ENCODE results near the gene C1orf35. TPM values are rescaled to one million over a fixed set of nuclear protein-coding genes. Genes with fewer than 3 reads are reported as not detected.

The C1orf35 gene
- total and polyA plus RNA-seq, 9 of the 15 experiments (the other 6 are each of a cell fraction or from before 2014, with no cell fraction given), result 3.2 to 48.7 (median 12.5) TPM

DNA sequence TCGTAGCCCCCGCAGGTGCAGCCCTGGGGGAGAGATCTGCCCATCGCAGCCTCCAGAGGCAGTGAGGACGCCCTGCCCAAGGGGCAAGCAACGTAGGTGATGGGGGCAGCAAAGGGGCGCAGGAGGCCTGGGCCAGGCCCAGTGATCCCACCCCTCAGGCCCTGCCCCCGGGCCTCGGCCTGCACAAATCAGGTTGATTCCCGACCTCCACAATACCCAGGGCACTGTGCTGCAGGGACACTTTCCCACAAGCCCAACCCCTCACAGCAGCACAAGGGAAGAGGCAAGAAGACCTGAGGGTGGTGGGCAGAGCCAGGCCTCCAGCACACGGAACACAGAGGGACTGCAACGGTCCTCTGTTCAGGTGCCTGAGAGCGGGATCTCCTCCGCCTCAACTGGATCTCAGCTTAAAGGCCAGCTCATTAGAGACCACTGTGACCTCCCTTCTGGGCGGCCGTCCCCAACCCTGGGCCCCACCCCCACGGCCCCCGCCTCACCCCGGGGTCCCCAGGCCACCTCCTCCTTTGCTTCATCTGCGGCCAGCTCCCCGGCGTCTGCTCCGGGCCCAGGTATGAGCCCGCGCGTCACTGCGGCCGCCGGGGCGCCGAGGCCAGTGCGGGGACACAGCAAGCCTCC is 21.4 kb downstream of the C1orf35 start (continued):
- TF ChIP-seq, protein P1, sequence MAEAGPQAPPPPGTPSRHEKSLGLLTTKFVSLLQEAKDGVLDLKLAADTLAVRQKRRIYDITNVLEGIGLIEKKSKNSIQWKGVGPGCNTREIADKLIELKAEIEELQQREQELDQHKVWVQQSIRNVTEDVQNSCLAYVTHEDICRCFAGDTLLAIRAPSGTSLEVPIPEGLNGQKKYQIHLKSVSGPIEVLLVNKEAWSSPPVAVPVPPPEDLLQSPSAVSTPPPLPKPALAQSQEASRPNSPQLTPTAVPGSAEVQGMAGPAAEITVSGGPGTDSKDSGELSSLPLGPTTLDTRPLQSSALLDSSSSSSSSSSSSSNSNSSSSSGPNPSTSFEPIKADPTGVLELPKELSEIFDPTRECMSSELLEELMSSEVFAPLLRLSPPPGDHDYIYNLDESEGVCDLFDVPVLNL (CRISPR knock-in tag; IDR thresholded peaks at IDR 0.05; ENCODE audit: low read depth), result 0 out of 2 replicates have a peak, but pooled peaks have one; percentile 65
- TF ChIP-seq, protein P2, sequence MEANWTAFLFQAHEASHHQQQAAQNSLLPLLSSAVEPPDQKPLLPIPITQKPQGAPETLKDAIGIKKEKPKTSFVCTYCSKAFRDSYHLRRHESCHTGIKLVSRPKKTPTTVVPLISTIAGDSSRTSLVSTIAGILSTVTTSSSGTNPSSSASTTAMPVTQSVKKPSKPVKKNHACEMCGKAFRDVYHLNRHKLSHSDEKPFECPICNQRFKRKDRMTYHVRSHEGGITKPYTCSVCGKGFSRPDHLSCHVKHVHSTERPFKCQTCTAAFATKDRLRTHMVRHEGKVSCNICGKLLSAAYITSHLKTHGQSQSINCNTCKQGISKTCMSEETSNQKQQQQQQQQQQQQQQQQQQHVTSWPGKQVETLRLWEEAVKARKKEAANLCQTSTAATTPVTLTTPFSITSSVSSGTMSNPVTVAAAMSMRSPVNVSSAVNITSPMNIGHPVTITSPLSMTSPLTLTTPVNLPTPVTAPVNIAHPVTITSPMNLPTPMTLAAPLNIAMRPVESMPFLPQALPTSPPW (CRISPR knock-in tag; IDR thresholded peaks at IDR 0.05), result peak; percentile 11; the same call in 1 of the 2 replicates
- TF ChIP-seq, protein P3, sequence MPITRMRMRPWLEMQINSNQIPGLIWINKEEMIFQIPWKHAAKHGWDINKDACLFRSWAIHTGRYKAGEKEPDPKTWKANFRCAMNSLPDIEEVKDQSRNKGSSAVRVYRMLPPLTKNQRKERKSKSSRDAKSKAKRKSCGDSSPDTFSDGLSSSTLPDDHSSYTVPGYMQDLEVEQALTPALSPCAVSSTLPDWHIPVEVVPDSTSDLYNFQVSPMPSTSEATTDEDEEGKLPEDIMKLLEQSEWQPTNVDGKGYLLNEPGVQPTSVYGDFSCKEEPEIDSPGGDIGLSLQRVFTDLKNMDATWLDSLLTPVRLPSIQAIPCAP (CRISPR knock-in tag; IDR thresholded peaks at IDR 0.05; ENCODE audit: borderline replicate concordance), result no peak
- no peak for TF ChIP-seq ZNF584 (CRISPR knock-in tag; IDR thresholded peaks at IDR 0.05; ENCODE audit: low read depth)
- TF ChIP-seq ZNF668 (CRISPR knock-in tag; IDR thresholded peaks at IDR 0.05), result no peak
- TF ChIP-seq LEF1 (IDR thresholded peaks at IDR 0.05), result no peak
- TF ChIP-seq BHLHE40 (IDR thresholded peaks at IDR 0.05; ENCODE audit: low read length), result no peak
- no peak for TF ChIP-seq ZNF12 (CRISPR knock-in tag; IDR thresholded peaks at IDR 0.05)
- no peak for TF ChIP-seq GTF2A2 (tag; IDR thresholded peaks at IDR 0.05)
- TF ChIP-seq ILF3 (IDR thresholded peaks at IDR 0.05; ENCODE audit: borderline replicate concordance), result no peak
- TF ChIP-seq ZKSCAN8 (CRISPR knock-in tag; IDR thresholded peaks at IDR 0.05), result no peak
- TF ChIP-seq HNRNPK (IDR thresholded peaks at IDR 0.05; ENCODE audit: low read depth, low read length, poor library complexity, severe bottlenecking), result no peak
- TF ChIP-seq SIX5 (IDR thresholded peaks at IDR 0.05; ENCODE audit: borderline replicate concordance in 1 of 2, insufficient read depth in 1 of 2, low read depth in 1 of 2, low read length in 2 of 2), result no peak
- TF ChIP-seq, protein P4, sequence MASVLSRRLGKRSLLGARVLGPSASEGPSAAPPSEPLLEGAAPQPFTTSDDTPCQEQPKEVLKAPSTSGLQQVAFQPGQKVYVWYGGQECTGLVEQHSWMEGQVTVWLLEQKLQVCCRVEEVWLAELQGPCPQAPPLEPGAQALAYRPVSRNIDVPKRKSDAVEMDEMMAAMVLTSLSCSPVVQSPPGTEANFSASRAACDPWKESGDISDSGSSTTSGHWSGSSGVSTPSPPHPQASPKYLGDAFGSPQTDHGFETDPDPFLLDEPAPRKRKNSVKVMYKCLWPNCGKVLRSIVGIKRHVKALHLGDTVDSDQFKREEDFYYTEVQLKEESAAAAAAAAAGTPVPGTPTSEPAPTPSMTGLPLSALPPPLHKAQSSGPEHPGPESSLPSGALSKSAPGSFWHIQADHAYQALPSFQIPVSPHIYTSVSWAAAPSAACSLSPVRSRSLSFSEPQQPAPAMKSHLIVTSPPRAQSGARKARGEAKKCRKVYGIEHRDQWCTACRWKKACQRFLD (CRISPR knock-in tag; IDR thresholded peaks at IDR 0.05), result 0 out of 2 replicates have a peak, but pooled peaks have one; percentile 25
- no peak for TF ChIP-seq STAT5B (CRISPR knock-in tag; IDR thresholded peaks at IDR 0.05)
- no peak for TF ChIP-seq HMG20B (CRISPR knock-in tag; IDR thresholded peaks at IDR 0.05)
- no peak for TF ChIP-seq SAP30 (IDR thresholded peaks at IDR 0.05; ENCODE audit: borderline replicate concordance, insufficient read depth, low read depth, low read length, poor library complexity, severe bottlenecking)
- TF ChIP-seq, protein P5, sequence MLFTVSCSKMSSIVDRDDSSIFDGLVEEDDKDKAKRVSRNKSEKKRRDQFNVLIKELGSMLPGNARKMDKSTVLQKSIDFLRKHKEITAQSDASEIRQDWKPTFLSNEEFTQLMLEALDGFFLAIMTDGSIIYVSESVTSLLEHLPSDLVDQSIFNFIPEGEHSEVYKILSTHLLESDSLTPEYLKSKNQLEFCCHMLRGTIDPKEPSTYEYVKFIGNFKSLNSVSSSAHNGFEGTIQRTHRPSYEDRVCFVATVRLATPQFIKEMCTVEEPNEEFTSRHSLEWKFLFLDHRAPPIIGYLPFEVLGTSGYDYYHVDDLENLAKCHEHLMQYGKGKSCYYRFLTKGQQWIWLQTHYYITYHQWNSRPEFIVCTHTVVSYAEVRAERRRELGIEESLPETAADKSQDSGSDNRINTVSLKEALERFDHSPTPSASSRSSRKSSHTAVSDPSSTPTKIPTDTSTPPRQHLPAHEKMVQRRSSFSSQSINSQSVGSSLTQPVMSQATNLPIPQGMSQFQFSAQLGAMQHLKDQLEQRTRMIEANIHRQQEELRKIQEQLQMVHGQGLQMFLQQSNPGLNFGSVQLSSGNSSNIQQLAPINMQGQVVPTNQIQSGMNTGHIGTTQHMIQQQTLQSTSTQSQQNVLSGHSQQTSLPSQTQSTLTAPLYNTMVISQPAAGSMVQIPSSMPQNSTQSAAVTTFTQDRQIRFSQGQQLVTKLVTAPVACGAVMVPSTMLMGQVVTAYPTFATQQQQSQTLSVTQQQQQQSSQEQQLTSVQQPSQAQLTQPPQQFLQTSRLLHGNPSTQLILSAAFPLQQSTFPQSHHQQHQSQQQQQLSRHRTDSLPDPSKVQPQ (CRISPR knock-in tag; IDR thresholded peaks at IDR 0.05; ENCODE audit: borderline replicate concordance), result no peak
